ENCODE measurements around the gene CECR2. TPM values are rescaled to one million over a fixed set of nuclear protein-coding genes. Genes with fewer than 3 reads are reported as not detected.

Gene CECR2
- total and polyA plus RNA-seq, 2 of the 8 experiments (the other 6 are each of a cell fraction or from before 2014, with no cell fraction given), result 18.3 to 123 TPM

GRCh38 chr22:17334983-17335382 is 34.3 kb upstream of the CECR2 start:
- Histone ChIP-seq H3K27me3 (replicated peaks in 1 of 4; ENCODE audit: control insufficient read depth in 3 of 4, extremely low read depth in 1 of 4, insufficient read depth in 3 of 4, low read length in 3 of 4) (no peaks in the 10 kb centered on the region), H3K27ac (ENCODE audit: low read depth, low read length) (no peak overlapping the region), H2AK5ac (ENCODE audit: low read depth, low read length) (no peak overlapping the region), H2BK120ac (replicated peaks; ENCODE audit: low read depth, low read length) (no peak overlapping the region), H4K5ac (ENCODE audit: insufficient read length, low read depth, low read length) (no peak overlapping the region), H2BK5ac (ENCODE audit: low read depth, low read length) (no peak overlapping the region), H3K9ac (replicated peaks in 1 of 4; ENCODE audit: extremely low read depth in 1 of 4, low read depth in 3 of 4, low read length in 3 of 4) (no peak overlapping the region), H3K56ac (replicated peaks; ENCODE audit: insufficient read length, low read depth, low read length) (no peak overlapping the region), H2BK20ac (ENCODE audit: low read length) (no peak overlapping the region), H3K9me3 (ENCODE audit: insufficient read depth in 2 of 2, low read depth in 1 of 2, low read length in 1 of 2) (no peaks in the 10 kb centered on the region), H3K36me3 (ENCODE audit: control insufficient read depth in 2 of 4, insufficient read depth in 4 of 4, low read length in 3 of 4) (no peaks in the 10 kb centered on the region), H3K4me1 (replicated peaks in 1 of 4; ENCODE audit: control insufficient read depth in 3 of 4, insufficient read depth in 4 of 4, low read length in 3 of 4) (peaks cover 0 to 5% (median 0%) of the 10 kb centered on the region in 4 experiments; a peak in 1 of 7 replicates), H4K20me1 (replicated peaks in 1 of 2; ENCODE audit: control insufficient read depth in 1 of 2, insufficient read depth in 2 of 2, low read length in 2 of 2) (no peaks in the 10 kb centered on the region), H2BK12ac (ENCODE audit: low read depth, low read length) (no peak overlapping the region), H4K8ac (ENCODE audit: extremely low read depth, insufficient read depth, low read length) (no peak overlapping the region), H3K14ac (ENCODE audit: insufficient read length) (no peak overlapping the region), H3K23ac (ENCODE audit: insufficient read length) (no peak overlapping the region), H3K18ac (ENCODE audit: extremely low read depth, low read length) (no peak overlapping the region), H3K4ac (replicated peaks; ENCODE audit: insufficient read length, low read depth, low read length) (no peak overlapping the region), H2AFZ (ENCODE audit: low read length) (no peak overlapping the region), H3K79me2 (ENCODE audit: control insufficient read depth in 1 of 2, insufficient read depth in 2 of 2, low read length in 2 of 2) (no peaks in the 10 kb centered on the region), H3K79me1 (ENCODE audit: low read depth, low read length) (no peaks in the 10 kb centered on the region), H2BK15ac (ENCODE audit: low read length) (no peak overlapping the region), H4K91ac (replicated peaks; ENCODE audit: insufficient read length, low read length) (no peak overlapping the region), H3K4me2 (ENCODE audit: insufficient read depth in 1 of 2, low read depth in 2 of 2, low read length in 2 of 2) (no peak overlapping the region), H3K23me2 (ENCODE audit: low read depth, low read length) (no peaks in the 10 kb centered on the region), H3K4me3 (ENCODE audit: extremely low read depth in 1 of 4, insufficient read depth in 2 of 4, low read depth in 3 of 4, low read length in 4 of 4) (no peak overlapping the region)
- FAIRE-seq (no peak), DNase-seq (ENCODE audit: low read depth in 1 of 2, low spot score in 2 of 2) (no peak)
- CTCF ChIA-PET (ENCODE audit: partially characterized antibody), result interaction anchor here (1.0 to 1.6 kb wide), 3 partner anchors 14 to 121 kb away, joined by 3 to 9 read pairs (median 8); no protein-coding TSS in a partner anchor
- 94% methylated on average over 6 of the region's 6 CpGs; no CpG with 5 or more reads in 1 of the 2 experiments for WGBS, 2 experiments (ENCODE audit: extremely low coverage in 1 of 2, insufficient coverage in 1 of 2, insufficient read length in 1 of 2, insufficient replicate concordance in 2 of 2, low coverage in 1 of 2, low lambda C conversion rate in 2 of 2, missing lambda C conversion rate in 1 of 2)
- POLR2A ChIA-PET (ENCODE audit: partially characterized antibody), result interaction anchor here (0.7 kb wide), 1 partner anchor 92 kb away, joined by 3 read pairs; no protein-coding TSS in a partner anchor
- TF ChIP-seq EP300 (IDR thresholded peaks at IDR 0.05; ENCODE audit: borderline replicate concordance in 1 of 2, low read depth in 2 of 2, low read length in 2 of 2) (no peak), SP1 (IDR thresholded peaks at IDR 0.05; ENCODE audit: low read depth, low read length) (no peak)
